Measurements from ENCODE around the gene NDUFB6. TPM values are rescaled to one million over a fixed set of nuclear protein-coding genes. Genes with fewer than 3 reads are reported as not detected.

NDUFB6 gene
- total RNA-seq, 2 donors from 2014 or later: 20.9 to 24.1 TPM

- H3K27ac ChIP-seq: no peak overlapping the region
Observed at GRCh38 chr9:32523910-32524309, 49.0 kb downstream of the NDUFB6 start.

GRCh38 chr9:32518276-32518675 lies 54.7 kb downstream of the NDUFB6 start:
- no peak overlapping the region for H3K4me3 ChIP-seq
- H3K27ac ChIP-seq: no peak overlapping the region
- no peaks in the 10 kb centered on the region for H3K36me3 ChIP-seq
- H3K4me1 ChIP-seq (ENCODE audit: control insufficient read depth in 1 of 2, low read depth in 2 of 2): peaks cover 0 to under 1% of the 10 kb centered on the region in 2 donors
- TF ChIP-seq CTCF (IDR thresholded peaks at IDR 0.05): no peak
- ATAC-seq (ENCODE audit: insufficient number of reproducible peaks, low FRiP score, low read depth): no peak
- no peaks in the 10 kb centered on the region for H3K27me3 ChIP-seq (replicated peaks; ENCODE audit: insufficient read depth)
- DNase-seq (ENCODE audit: low spot score): no peak
- no peaks in the 10 kb centered on the region for H3K9me3 ChIP-seq

More at GRCh38 chr9:32523910-32524309, 49.0 kb downstream of the NDUFB6 start:
- peaks cover 24 to 32% of the 10 kb centered on the region in 2 donors for H3K4me1 ChIP-seq (ENCODE audit: control insufficient read depth in 1 of 2, low read depth in 2 of 2)
- H3K36me3 ChIP-seq: no peaks in the 10 kb centered on the region
- H3K9me3 ChIP-seq: no peaks in the 10 kb centered on the region
- DNase-seq (ENCODE audit: low spot score) (no peak), ATAC-seq (ENCODE audit: insufficient number of reproducible peaks, low FRiP score, low read depth) (no peak)
- no peaks in the 10 kb centered on the region for H3K27me3 ChIP-seq (replicated peaks; ENCODE audit: insufficient read depth)
- TF ChIP-seq CTCF (IDR thresholded peaks at IDR 0.05): no peak
- H3K4me3 ChIP-seq: peak overlapping the region; percentile 85

GRCh38 chr9:32516241-32516640 lies 56.7 kb downstream of the NDUFB6 start:
- DNase-seq (ENCODE audit: low spot score) (no peak), ATAC-seq (ENCODE audit: insufficient number of reproducible peaks, low FRiP score, low read depth) (no peak)
- Histone ChIP-seq H3K4me1 (ENCODE audit: control insufficient read depth in 1 of 2, low read depth in 2 of 2) (no peaks in the 10 kb centered on the region), H3K27me3 (replicated peaks; ENCODE audit: insufficient read depth) (no peaks in the 10 kb centered on the region), H3K9me3 (no peaks in the 10 kb centered on the region), H3K27ac (no peak overlapping the region), H3K36me3 (no peaks in the 10 kb centered on the region), H3K4me3 (no peak overlapping the region)
- no peak for TF ChIP-seq CTCF (IDR thresholded peaks at IDR 0.05)

GRCh38 chr9:32508728-32509127 lies 64.2 kb downstream of the NDUFB6 start:
- ATAC-seq (ENCODE audit: insufficient number of reproducible peaks, low FRiP score, low read depth) (no peak), DNase-seq (ENCODE audit: low spot score) (no peak)
- Histone ChIP-seq H3K9me3 (no peaks in the 10 kb centered on the region), H3K4me1 (ENCODE audit: control insufficient read depth in 1 of 2, low read depth in 2 of 2) (peaks cover 0 to 5% of the 10 kb centered on the region in 2 donors), H3K27ac (no peak overlapping the region), H3K27me3 (replicated peaks; ENCODE audit: insufficient read depth) (no peaks in the 10 kb centered on the region), H3K36me3 (no peaks in the 10 kb centered on the region), H3K4me3 (no peak overlapping the region)
- no peak for TF ChIP-seq CTCF (IDR thresholded peaks at IDR 0.05)

- H3K4me3 ChIP-seq: no peak overlapping the region
- peaks cover 7% of the 10 kb centered on the region for H3K36me3 ChIP-seq
- no peaks in the 10 kb centered on the region for H3K27me3 ChIP-seq (replicated peaks; ENCODE audit: insufficient read depth)
- ATAC-seq (ENCODE audit: insufficient number of reproducible peaks, low FRiP score, low read depth) (no peak), DNase-seq (ENCODE audit: low spot score) (no peak)
- no peak for TF ChIP-seq CTCF (IDR thresholded peaks at IDR 0.05)
- no peak overlapping the region for H3K27ac ChIP-seq
- H3K9me3 ChIP-seq: no peaks in the 10 kb centered on the region
- no peaks in the 10 kb centered on the region for H3K4me1 ChIP-seq (ENCODE audit: control insufficient read depth in 1 of 2, low read depth in 2 of 2)
Observed at GRCh38 chr9:32503008-32503407, 70.0 kb downstream of the NDUFB6 start.

Other genes with a start within 250 kb of the NDUFB6 start
- gene ACO1, start 188.5 kb downstream of the NDUFB6 start, total RNA-seq: 10 to 100 TPM; 28.6 to 32.9 TPM
- 10 to 100 TPM; 16.9 to 22.1 TPM for gene RIGI, start 47.0 kb downstream of the NDUFB6 start, total RNA-seq
- gene SMIM27, start 20.8 kb downstream of the NDUFB6 start, total RNA-seq: 1 to 10 TPM; 4.1 to 4.6 TPM
- 10 to 100 TPM; 11.8 to 30.8 TPM for gene TOPORS, start 20.6 kb downstream of the NDUFB6 start, total RNA-seq
- gene TAF1L, start 62.5 kb upstream of the NDUFB6 start, total RNA-seq: not detected
- gene TMEM215, start 210.4 kb upstream of the NDUFB6 start, total RNA-seq: not detected

All from thoracic aorta (tissue), 2 donors.